Breast epithelium (tissue), 4 donors: Measurements from ENCODE around the gene BCAN. TPM values are rescaled to one million over a fixed set of nuclear protein-coding genes. Genes with fewer than 3 reads are reported as not detected.

Experiments used
- DNase-seq, 2 donors: peaks; one replicate each; pipeline ENCODE4 v3.0.0-alpha.2; 2019; ENCODE audit warnings: low spot score in 2 of 2
- H3K27ac ChIP-seq, 2 donors: fragments of 200-600 bp; sonication (generic) in 1 of 2; one replicate each; pipeline ENCODE4 v1.5.1; 2016 to 2019; ENCODE audit warnings: mild to moderate bottlenecking in 1 of 2
- H3K27me3 ChIP-seq, 2 donors: fragments of 200-600 bp; sonication (generic) in 1 of 2; one replicate each; pipeline versions ENCODE4 v1.5.1 to v1.6.0; 2017 to 2019; ENCODE audit warnings: control low read depth in 1 of 2, mild to moderate bottlenecking in 1 of 2
- H3K36me3 ChIP-seq: fragments of 200-600 bp; one replicate; pipeline ENCODE4 v1.5.1; 2019
- H3K4me1 ChIP-seq, 2 donors: fragments of 200-600 bp; sonication (generic); one replicate each; pipeline ENCODE4 v1.5.1; 2016 to 2019; ENCODE audit warnings: control low read depth in 1 of 2
- H3K4me3 ChIP-seq, 3 donors: fragments of 200-600 bp; sonication (generic); 1 replicate in 2 of 3; 2 replicates in 1 of 3; pipeline ENCODE4 v1.5.1; 2016 to 2019; ENCODE audit warnings: mild to moderate bottlenecking in 3 of 3, moderate library complexity in 2 of 3
- H3K9me3 ChIP-seq, 2 donors: fragments of 200-600 bp; sonication (generic) in 1 of 2; one replicate each; pipeline ENCODE4 v1.5.1; 2016 to 2019; ENCODE audit warnings: control low read depth in 1 of 2
- CTCF ChIP-seq, 3 donors: fragments of 450-650 bp; IDR thresholded peaks; one replicate each; pipeline ENCODE4 v1.5.1; 2016 to 2017; ENCODE audit warnings: antibody characterized with exemption in 3 of 3, mild to moderate bottlenecking in 3 of 3, moderate library complexity in 3 of 3
- POLR2A ChIP-seq: fragments of 450-650 bp; IDR thresholded peaks from one replicate; pipeline ENCODE4 v1.6.1; 2016; ENCODE audit warnings: antibody characterized with exemption, mild to moderate bottlenecking, moderate library complexity
- POLR2AphosphoS5 ChIP-seq, 3 donors: sonication (generic); formaldehyde crosslinking; IDR thresholded peaks; one replicate each; pipeline ENCODE4 v1.6.1; 2017; ENCODE audit warnings: antibody characterized with exemption in 3 of 3
- intact Hi-C: fragments of 100-400 bp; cut with DNase I; formaldehyde crosslinking; loops from one replicate; pipeline ENCODE4 v1.15.1; 2023; ENCODE audit warnings: low total_unique reads
- total RNA-seq, 3 donors: library from RNA; depleted of rRNA; stranded (reverse); fragments of >200 nt; gene quantifications; one replicate each; pipeline ENCODE4 v1.1.0, GENCODE V29; 2016

The BCAN gene
- total RNA-seq, 3 donors from 2014 or later = 0.44 TPM; not detected in 2

DNA sequence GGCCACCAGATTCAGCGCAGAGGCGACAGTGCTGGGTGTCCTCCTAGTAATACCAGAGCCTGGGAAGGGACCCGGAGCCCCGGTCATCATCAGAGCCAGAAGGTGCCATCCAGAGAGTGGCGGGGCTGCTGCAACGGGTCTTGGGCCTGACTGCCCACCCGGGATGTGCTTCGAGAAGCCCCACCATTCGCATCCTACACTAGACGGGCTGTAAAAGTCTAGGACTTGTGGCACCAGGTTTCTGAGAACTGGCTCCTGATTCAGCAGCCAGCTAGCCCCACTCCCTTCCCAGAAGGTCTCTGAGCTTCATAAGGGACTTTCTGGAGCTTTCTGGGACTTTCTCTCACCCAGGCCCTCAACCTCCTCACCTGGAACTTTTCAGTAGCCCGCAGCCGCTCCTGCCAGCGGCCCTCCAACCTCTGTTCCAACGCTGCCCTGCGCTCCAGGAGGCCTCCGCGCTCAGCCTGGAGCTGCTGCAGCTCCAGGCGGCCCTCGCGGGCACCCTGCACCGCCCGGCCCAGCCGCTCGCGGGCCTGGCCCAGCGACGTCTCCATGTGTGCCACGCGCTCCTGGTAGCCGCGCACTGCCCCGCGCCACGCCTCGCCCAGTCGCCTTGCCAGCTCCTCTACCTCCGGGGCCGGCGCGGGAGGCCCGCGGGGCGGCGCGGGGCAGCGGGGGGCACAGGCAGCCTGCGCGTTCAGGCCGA is 34.4 kb downstream of the BCAN start:
- H3K27me3 ChIP-seq = peaks cover 0 to 4% of the 10 kb centered on the region in 2 donors
- H3K27ac ChIP-seq = peak overlapping the region; percentile 79 to 81
- no peak for DNase-seq
- H3K4me3 ChIP-seq = peak overlapping the region; percentile 49 to 76 (median 63)
- intact Hi-C loops = no loop called here
- H3K36me3 ChIP-seq = no peaks in the 10 kb centered on the region
- no peaks in the 10 kb centered on the region for H3K9me3 ChIP-seq
- TF ChIP-seq CTCF (IDR thresholded peaks at IDR 0.05) (no peak), POLR2A (no peak), POLR2AphosphoS5 (IDR thresholded peaks at IDR 0.05) (no peak)
- H3K4me1 ChIP-seq = peaks cover 5 to 24% of the 10 kb centered on the region in 2 donors

GRCh38 chr1:156676820-156677615 is 35.1 kb downstream of the BCAN start, which contains the start of gene NES:
Gene NES (minus strand): TSS chr1:156677407. CDS start chr1:156677264, 143 bp downstream.
- H3K9me3 ChIP-seq = no peaks in the 10 kb centered on the region
- H3K4me1 ChIP-seq = peaks cover 5 to 24% of the 10 kb centered on the region in 2 donors
- no peaks in the 10 kb centered on the region for H3K36me3 ChIP-seq
- H3K4me3 ChIP-seq = peak within 1 kb of the TSS; percentile 49 to 76 (median 63)
- peak within 1 kb of the TSS; percentile 79 to 81 for H3K27ac ChIP-seq
- intact Hi-C loops = no loop called here
- DNase-seq = no peak
- H3K27me3 ChIP-seq = peaks cover 0 to 4% of the 10 kb centered on the region in 2 donors
- peak in 1 of 3 donors; percentile 13 for TF ChIP-seq CTCF (IDR thresholded peaks at IDR 0.05)
- TF ChIP-seq POLR2AphosphoS5 (IDR thresholded peaks at IDR 0.05) = peak in 1 of 3 donors; percentile 8
- no peak for TF ChIP-seq POLR2A

DNA sequence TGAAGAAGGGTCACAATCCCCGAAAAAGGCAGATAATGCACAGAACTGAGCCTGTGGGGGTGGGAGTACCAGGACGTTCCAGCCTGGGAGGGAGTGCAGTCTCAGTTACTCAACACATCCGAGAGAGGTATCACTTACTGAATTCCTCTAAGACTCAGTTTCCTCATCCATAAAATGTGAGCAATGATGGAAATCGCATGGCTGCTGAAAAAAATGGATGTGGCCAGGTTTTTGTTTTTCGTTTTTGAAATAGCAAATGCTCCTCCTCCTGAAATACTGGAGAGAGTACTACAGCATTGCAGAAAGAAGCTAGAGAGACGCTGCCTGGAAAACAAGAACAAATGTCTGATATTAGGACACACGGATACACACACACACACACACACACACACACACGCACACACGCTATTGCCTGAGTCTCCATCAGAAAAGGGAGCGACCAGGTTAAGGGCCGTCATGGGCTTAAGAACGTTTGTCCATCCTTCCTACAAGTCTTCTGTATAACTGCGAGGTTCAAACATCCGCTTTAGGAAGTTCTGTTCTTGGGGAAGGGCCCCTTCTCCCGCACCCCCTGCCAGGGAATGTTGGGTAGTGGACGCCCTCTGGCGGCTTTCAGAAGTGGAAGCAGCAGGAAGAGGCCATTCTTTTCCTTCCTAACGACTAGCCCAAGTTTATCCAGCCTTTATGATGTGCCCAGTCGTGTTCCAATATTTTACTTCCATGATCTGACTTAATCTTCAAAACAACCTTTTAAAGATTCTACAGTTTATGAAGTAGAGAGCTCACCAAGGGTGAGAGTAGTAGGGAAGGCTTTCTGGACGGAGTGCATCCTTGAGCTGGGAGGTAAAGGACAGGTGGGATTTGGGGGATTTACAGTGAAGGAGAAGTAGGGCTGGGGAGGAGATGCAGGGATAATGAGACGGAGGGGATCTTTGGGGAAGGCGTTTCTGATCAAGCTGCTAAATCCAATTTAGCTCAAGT is 36.0 kb downstream of the BCAN start:
- Histone ChIP-seq H3K4me1 (peaks cover 5 to 24% of the 10 kb centered on the region in 2 donors), H3K27me3 (peaks cover 0 to 4% of the 10 kb centered on the region in 2 donors), H3K27ac (peak overlapping the region; percentile 79 to 81), H3K9me3 (no peaks in the 10 kb centered on the region), H3K4me3 (peak overlapping the region; percentile 49 to 76 (median 63)), H3K36me3 (no peaks in the 10 kb centered on the region)
- intact Hi-C loops = no loop called here
- peak in 1 of 2 donors; percentile 57 for DNase-seq
- TF ChIP-seq POLR2A (no peak), CTCF (IDR thresholded peaks at IDR 0.05) (peak; percentile 87 to 94 (median 90)), POLR2AphosphoS5 (IDR thresholded peaks at IDR 0.05) (peak; percentile 35 to 45 (median 43))

DNA sequence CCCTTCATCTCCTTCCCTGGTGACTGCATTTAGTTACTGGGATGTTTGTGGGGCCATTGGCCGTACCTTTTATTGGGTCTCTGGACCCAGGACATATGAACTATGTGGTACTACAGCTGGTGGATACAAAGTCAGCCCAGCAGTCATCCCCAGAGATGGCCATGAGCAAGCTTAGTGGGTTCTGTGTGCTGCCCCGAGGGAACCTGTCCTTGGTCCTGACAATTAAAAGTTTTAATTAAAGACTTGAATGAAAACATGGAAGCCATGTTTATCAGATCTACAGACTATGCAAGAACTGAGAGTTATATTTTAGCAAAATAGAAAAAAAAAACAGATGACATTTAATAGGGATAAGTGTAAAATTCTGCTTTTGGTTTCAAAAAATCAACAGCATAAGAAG is 38.1 kb downstream of the BCAN start:
- peaks cover 0 to 4% of the 10 kb centered on the region in 2 donors for H3K27me3 ChIP-seq
- no peak for TF ChIP-seq POLR2AphosphoS5 (IDR thresholded peaks at IDR 0.05)
- no peak for TF ChIP-seq CTCF (IDR thresholded peaks at IDR 0.05)
- no peak for TF ChIP-seq POLR2A
- intact Hi-C loops = no loop called here

More for the DNA sequence above, 38.1 kb downstream of the BCAN start:
- DNase-seq = no peak
- no peak overlapping the region for H3K4me3 ChIP-seq
- no peak overlapping the region for H3K27ac ChIP-seq
- no peaks in the 10 kb centered on the region for H3K36me3 ChIP-seq
- H3K4me1 ChIP-seq = peaks cover 0 to 16% of the 10 kb centered on the region in 2 donors
- H3K9me3 ChIP-seq = no peaks in the 10 kb centered on the region
